NCI-H187 (cell line): Measurements from ENCODE around the gene SUPV3L1.
A peak's percentile ranks its signal among the peaks of the same experiment; 100 is the strongest.
"Not testable (repeated sequence)": the region's sequence is repeated elsewhere in the genome, so short reads cannot be mapped to it uniquely, and the experiment has no call there.

ENCODE experiments used
- DNase-seq, 2 experiments: peaks; one replicate each; lab custom pipeline; 2025; lab: John Stamatoyannopoulos, UW

The SUPV3L1 gene

DNA sequence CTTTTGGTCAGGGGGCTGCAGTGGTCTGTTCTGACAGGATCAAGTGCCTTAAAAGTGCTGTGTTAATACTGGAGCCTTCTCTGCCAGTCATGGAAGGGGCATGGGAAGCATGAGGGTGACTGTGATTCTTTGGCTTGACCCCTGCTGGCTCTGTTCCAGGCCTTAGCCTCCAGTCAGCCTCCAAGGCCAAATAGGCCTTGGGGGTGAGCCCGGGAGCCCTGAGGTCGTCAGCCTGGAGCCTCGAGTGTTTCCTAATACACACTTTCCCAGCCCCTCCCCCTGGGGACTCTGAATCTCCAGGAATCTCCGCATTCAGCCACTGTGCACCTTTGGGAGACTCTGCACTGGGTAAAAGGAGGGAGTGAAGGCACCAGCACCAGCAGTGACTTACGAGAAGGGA, 50.1 kb downstream of the SUPV3L1 start:
- no peak for DNase-seq

- no peak for DNase-seq
These were observed 52.2 kb downstream of the SUPV3L1 start for GRCh38 chr10:69232252-69232651.

GRCh38 chr10:69232736-69233480, 52.9 kb downstream of the SUPV3L1 start:
- no peak for DNase-seq

DNA sequence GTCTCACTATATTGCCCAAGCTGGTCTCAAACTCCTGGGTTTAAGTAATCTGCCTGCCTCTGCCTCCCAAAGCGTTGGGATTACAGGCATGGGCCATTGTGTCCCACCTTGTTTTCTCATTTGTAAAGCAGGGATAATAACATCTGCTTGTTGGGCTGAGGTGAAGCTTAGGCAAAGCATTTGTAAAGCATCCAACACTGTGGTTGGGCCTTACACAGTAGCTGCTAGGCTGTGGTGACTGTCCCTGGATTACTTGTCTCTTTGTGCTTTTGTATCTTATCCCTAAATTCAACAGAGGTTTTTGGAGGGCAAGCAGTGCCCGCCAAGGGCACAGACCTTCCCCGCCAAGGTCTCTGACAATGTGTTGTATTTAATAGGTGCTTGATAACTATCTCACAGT, 54.4 kb downstream of the SUPV3L1 start:
- DNase-seq: no peak

GRCh38 chr10:69237528-69238159, 57.6 kb downstream of the SUPV3L1 start:
- peak; percentile 43 to 47 for DNase-seq

DNA sequence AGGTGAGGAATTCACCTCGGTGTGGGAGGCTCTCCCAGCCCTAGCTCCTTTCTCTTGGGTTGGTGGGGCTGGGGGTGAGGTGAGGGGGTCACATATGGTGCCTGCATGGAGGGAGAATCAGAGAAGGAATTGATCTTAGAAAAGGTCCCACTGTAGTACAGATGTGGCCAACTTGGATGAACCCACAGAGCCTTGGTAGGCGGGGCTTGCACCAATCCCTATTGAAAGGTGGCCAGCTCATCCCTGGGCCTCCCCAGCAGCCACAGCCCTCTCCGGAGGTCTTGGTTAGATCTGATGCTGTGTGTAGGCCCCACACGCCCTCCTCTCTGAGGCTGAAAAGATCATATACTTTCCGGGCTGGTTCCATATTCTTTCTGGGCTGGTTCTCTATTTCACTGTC, 59.1 kb downstream of the SUPV3L1 start:
- DNase-seq: no peak

- no peak for DNase-seq
These were observed 59.9 kb downstream of the SUPV3L1 start for GRCh38 chr10:69239816-69240434.

DNA sequence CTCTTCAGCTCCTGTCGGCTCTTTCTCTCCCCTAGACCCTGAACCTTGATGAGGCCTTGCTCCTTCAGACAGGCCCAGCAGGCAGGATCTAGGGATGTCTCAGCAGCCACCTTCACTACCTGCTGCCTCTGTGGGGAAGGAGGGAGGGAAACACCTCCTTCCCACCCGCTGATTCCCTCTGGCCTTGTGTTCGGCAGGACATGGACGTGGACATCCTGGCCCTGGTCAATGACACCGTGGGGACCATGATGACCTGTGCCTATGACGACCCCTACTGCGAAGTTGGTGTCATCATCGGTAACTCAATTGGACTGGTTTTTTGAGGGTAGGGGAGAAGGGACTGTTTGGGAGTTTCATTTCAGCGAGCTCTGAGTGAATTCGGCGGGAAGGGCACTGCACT, 60.4 kb downstream of the SUPV3L1 start:
- no peak for DNase-seq

DNA sequence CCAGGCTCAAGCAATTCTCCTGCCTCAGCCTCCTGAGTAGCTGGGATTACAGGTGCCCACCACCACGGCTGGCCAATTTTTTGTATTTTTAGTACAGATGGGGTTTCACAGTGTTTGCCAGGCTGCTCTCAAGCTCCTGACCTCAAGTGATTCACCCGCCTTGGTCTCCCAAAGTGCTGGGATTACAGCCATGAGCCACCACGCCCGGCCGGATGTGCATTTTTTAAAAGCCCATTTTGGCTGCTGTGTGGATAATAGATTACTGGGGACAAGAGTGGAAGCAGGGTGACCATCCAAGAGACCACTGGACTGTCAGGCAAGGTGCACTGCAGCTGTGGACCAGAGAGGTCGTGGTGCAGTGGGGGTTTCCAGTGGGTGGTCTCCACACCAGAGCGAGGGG, 61.5 kb downstream of the SUPV3L1 start:
- no peak for DNase-seq

DNA sequence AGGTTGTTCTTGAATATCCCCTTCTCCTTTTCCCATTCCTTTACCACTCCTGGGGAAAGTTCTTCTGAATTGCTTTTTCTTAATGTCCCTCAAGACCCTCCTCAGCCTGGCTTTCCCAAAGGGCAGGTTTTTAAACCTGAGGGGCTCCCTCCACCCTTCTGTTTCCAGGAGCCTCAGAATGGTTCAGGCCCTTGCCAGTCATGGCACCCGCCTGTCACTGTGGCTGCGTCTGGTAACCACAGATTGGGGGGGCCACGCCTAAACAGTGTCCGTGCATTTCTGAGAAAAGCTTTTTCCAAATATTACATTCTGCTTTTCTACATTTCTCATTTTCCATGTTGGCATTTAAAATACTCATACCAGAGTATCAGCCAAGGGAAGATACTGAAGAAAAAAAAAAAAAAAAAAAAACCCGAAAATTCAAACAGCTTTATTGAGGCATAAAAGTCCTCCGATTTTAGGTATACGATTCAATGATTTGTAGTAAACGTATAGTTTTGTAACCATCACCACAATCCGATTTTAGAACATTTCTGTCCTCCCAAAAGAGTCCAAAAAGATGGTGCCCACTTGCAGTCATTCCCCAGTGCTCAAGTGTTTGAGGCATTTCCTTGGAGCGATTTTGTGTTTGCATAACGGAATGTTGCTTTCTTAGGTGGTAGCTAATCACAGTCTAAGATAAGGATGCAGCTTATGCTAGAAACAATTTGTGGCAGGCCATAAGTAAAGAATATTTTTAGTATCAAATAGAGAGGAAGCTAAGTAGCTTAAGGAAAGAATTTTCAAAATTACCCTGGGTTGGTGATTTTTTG, 62.2 kb downstream of the SUPV3L1 start:
- no peak for DNase-seq

DNA sequence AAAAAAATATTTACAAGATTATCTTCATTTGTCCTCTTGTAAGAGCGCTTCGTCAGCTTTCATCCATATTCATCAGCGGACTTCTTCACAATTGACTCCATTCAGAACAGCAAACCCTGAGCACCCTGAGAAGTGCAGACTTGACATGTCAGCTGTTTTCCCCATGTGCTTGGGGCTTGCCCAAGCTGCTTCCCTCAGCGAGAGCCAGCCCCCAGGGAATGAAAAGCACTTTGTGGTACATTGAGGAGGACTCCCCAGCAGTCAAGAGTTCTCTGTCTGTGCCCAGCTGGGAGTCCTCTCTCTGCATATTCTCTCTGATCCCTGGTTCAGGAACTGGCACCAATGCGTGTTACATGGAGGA, 62.8 kb downstream of the SUPV3L1 start:
- peak; percentile 17 to 24 for DNase-seq

- DNase-seq: no peak
These were observed 63.8 kb downstream of the SUPV3L1 start for GRCh38 chr10:69243817-69244216.

DNA sequence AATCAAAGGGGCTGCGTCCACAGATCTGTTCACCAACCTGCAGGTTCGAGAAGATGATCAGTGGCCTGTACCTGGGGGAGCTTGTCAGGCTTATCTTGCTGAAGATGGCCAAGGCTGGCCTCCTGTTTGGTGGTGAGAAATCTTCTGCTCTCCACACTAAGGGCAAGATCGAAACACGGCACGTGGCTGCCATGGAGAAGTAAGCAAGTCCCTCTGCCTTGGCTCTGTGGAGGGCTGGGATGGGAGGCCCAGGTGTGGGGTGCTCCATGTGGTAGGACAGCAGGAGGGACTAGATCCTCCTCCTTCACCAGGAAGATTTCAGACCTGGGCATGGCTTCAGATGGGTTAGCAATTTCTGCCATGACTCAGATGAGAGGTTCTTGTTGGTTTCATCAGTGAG, 66.0 kb downstream of the SUPV3L1 start:
- no peak for DNase-seq

DNA sequence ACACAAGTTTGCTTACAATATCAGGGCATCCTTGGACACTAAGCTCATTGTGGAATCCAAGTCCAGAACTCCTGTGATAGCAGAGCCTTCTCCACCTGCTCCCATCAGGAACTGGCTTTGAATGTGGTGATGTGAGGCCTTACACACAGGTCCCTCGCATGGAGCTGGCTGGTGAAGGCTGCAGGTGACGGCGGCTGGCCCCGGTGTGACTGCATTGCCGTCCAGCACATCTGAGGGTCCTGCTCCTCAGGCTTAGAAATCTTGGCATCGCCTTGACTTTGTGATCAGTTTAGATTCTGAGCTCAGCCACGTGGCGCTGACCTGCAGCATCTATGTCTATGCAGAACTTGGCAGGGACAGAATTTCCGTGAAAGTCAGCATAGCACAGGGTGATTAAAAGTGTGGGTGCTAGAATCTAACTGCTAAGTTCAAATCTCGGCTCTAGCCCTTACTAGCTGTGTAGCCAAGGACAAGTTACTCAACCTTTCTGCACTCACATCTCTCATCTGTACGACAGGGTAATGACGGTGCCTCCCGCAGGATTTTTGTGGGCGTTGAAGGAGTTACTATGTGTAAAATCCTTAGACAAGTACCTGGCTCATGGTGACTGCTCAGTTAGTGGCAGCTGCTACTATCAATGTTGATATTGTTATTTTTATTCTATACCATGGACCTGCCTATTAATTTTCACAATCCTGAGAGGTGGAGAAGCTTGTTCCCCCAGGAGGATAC, 66.7 kb downstream of the SUPV3L1 start:
- no peak for DNase-seq

DNA sequence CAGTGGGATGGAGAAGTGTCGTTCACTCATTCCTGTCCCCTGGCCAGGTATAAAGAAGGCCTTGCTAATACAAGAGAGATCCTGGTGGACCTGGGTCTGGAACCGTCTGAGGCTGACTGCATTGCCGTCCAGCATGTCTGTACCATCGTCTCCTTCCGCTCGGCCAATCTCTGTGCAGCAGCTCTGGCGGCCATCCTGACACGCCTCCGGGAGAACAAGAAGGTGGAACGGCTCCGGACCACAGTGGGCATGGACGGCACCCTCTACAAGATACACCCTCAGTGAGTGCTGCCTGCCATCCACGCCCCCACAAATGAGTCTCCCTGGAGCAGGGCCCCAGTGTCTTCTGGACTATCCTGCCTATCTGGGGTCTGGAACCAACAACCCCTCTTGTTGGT, 67.3 kb downstream of the SUPV3L1 start:
- DNase-seq: no peak

- no peak for DNase-seq
These were observed 68.2 kb downstream of the SUPV3L1 start for GRCh38 chr10:69248117-69248730.

- no peak for DNase-seq
These were observed 70.0 kb downstream of the SUPV3L1 start for GRCh38 chr10:69250041-69250440.

GRCh38 chr10:69251417-69251816, 71.4 kb downstream of the SUPV3L1 start:
- DNase-seq: not testable (repeated sequence)

GRCh38 chr10:69253171-69253570, 73.1 kb downstream of the SUPV3L1 start:
- no peak for DNase-seq

GRCh38 chr10:69254877-69255276, 74.8 kb downstream of the SUPV3L1 start:
- no peak for DNase-seq
